ENCODE data around the gene CUL5. TPM values are rescaled to one million over a fixed set of nuclear protein-coding genes. Genes with fewer than 3 reads are reported as not detected.

Gene CUL5
- total RNA-seq = 25.8 and 27.1 TPM in 2 replicates

GRCh38 chr11:108008656-108009496 lies at the start of gene CUL5:
Gene CUL5, plus strand, starts transcription at chr11:108008898. Its CDS starts 451 bp downstream, at chr11:108009349.
- DNase-seq (ENCODE audit: extremely low read depth, low read depth, low spot score) = peak; percentile 61

GRCh38 chr11:107961480-107961879 lies 47.2 kb upstream of the CUL5 start:
- DNase-seq (ENCODE audit: extremely low read depth, low read depth, low spot score) = no peak

- no peak for DNase-seq (ENCODE audit: extremely low read depth, low read depth, low spot score)
These were observed 46.5 kb upstream of the CUL5 start for GRCh38 chr11:107962181-107962580.

GRCh38 chr11:107963091-107963490 lies 45.6 kb upstream of the CUL5 start:
- DNase-seq (ENCODE audit: extremely low read depth, low read depth, low spot score) = no peak

- no peak for DNase-seq (ENCODE audit: extremely low read depth, low read depth, low spot score)
These were observed 39.5 kb upstream of the CUL5 start for GRCh38 chr11:107969219-107969618.

GRCh38 chr11:107970049-107970448 lies 38.6 kb upstream of the CUL5 start:
- no peak for DNase-seq (ENCODE audit: extremely low read depth, low read depth, low spot score)

GRCh38 chr11:107973641-107974040 lies 35.1 kb upstream of the CUL5 start:
- DNase-seq (ENCODE audit: extremely low read depth, low read depth, low spot score) = no peak

GRCh38 chr11:107988397-107989158 lies 20.1 kb upstream of the CUL5 start:
- no peak for DNase-seq (ENCODE audit: extremely low read depth, low read depth, low spot score)

- no peak for DNase-seq (ENCODE audit: extremely low read depth, low read depth, low spot score)
These were observed 16.8 kb upstream of the CUL5 start for GRCh38 chr11:107991868-107992414.

GRCh38 chr11:107996006-107996776 lies 12.5 kb upstream of the CUL5 start:
- DNase-seq (ENCODE audit: extremely low read depth, low read depth, low spot score) = no peak

- no peak for DNase-seq (ENCODE audit: extremely low read depth, low read depth, low spot score)
These were observed 9.9 kb upstream of the CUL5 start for GRCh38 chr11:107998761-107999160.

GRCh38 chr11:107999759-108000455 lies 8.8 kb upstream of the CUL5 start:
- peak; percentile 10 for DNase-seq (ENCODE audit: extremely low read depth, low read depth, low spot score)

GRCh38 chr11:108002476-108002875 lies 6.2 kb upstream of the CUL5 start:
- no peak for DNase-seq (ENCODE audit: extremely low read depth, low read depth, low spot score)

GRCh38 chr11:108003623-108004022 lies 5.1 kb upstream of the CUL5 start:
- DNase-seq (ENCODE audit: extremely low read depth, low read depth, low spot score) = no peak

GRCh38 chr11:108007819-108008218 lies 879 bp upstream of the CUL5 start:
- no peak for DNase-seq (ENCODE audit: extremely low read depth, low read depth, low spot score)

GRCh38 chr11:108009497-108010370 lies 1.0 kb downstream of the CUL5 start:
- DNase-seq (ENCODE audit: extremely low read depth, low read depth, low spot score) = no peak

- DNase-seq (ENCODE audit: extremely low read depth, low read depth, low spot score) = no peak
These were observed 3.5 kb downstream of the CUL5 start for GRCh38 chr11:108012139-108012725.

- DNase-seq (ENCODE audit: extremely low read depth, low read depth, low spot score) = no peak
These were observed 7.9 kb downstream of the CUL5 start for GRCh38 chr11:108016647-108017046.

- DNase-seq (ENCODE audit: extremely low read depth, low read depth, low spot score) = no peak
These were observed 10.0 kb downstream of the CUL5 start for GRCh38 chr11:108018708-108019107.

All from glomerular endothelial cell (primary cell).